ENCODE data around the gene PTPRM.

- TF ChIP-seq, protein P1, sequence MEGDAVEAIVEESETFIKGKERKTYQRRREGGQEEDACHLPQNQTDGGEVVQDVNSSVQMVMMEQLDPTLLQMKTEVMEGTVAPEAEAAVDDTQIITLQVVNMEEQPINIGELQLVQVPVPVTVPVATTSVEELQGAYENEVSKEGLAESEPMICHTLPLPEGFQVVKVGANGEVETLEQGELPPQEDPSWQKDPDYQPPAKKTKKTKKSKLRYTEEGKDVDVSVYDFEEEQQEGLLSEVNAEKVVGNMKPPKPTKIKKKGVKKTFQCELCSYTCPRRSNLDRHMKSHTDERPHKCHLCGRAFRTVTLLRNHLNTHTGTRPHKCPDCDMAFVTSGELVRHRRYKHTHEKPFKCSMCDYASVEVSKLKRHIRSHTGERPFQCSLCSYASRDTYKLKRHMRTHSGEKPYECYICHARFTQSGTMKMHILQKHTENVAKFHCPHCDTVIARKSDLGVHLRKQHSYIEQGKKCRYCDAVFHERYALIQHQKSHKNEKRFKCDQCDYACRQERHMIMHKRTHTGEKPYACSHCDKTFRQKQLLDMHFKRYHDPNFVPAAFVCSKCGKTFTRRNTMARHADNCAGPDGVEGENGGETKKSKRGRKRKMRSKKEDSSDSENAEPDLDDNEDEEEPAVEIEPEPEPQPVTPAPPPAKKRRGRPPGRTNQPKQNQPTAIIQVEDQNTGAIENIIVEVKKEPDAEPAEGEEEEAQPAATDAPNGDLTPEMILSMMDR (IDR thresholded peaks at IDR 0.05): no peak
- no peak for TF ChIP-seq EZH2 (IDR thresholded peaks at IDR 0.05)
Measured at GRCh38 chr18:8354304-8354703, 787.2 kb downstream of the PTPRM start.

Data from neural progenitor cell (in vitro differentiated cells).